BE2C (cell line): ENCODE data around the gene FBXL20.
A peak's percentile ranks its signal among the peaks of the same experiment; 100 is the strongest.

ENCODE experiments used
- DNase-seq: peaks from one replicate; pipeline ENCODE4 v3.0.0-alpha.2; 2020
- H3K27me3 ChIP-seq: fragments of 250-450 bp; sonication (Bioruptor Pico); 2 replicates; pipeline ENCODE4 v1.5.1; 2020; ENCODE audit warnings: mild to moderate bottlenecking
- H3K36me3 ChIP-seq: fragments of 250-450 bp; sonication (Bioruptor Pico); 2 replicates; pipeline ENCODE4 v1.5.1; 2020; ENCODE audit warnings: mild to moderate bottlenecking
- H3K4me1 ChIP-seq: fragments of 250-450 bp; sonication (Bioruptor Pico); 2 replicates; pipeline ENCODE4 v1.5.1; 2020
- H3K4me3 ChIP-seq: 2 replicates; pipeline ENCODE4 v1.5.1; 2011; ENCODE audit warnings: low read depth, low read length
- H3K9me3 ChIP-seq: fragments of 250-450 bp; sonication (Bioruptor Pico); 2 replicates; pipeline ENCODE4 v1.5.1; 2020
- TF ChIP-seq, protein P1 (sequence below): IDR thresholded peaks from 2 replicates; pipeline ENCODE4 v1.5.1; 2012; ENCODE audit warnings: mild to moderate bottlenecking, low read depth, low read length

Gene FBXL20

DNA sequence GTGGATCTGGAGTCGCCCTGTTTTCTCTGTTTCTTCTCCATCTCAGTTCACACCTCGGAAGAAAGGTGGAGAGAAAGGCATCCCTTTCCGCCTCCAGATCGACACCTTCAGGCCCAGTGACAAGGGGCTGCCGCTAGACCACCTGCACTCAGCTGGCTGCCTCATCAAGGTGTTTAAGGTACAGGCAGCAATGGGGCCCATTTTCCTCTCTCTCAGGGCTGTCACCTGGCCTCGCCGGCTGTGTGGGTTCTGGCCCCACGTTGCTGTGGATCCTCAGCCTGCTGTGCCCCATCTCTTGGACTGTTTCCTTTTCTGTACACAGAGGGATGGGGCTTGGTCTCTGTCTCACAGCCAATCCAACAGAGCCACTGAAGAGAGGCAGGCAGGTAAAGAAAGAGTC lies 158.3 kb downstream of the FBXL20 start:
- H3K4me3 ChIP-seq, result no peak overlapping the region
- H3K27me3 ChIP-seq, result no peaks in the 10 kb centered on the region
- DNase-seq, result no peak
- no peaks in the 10 kb centered on the region for H3K9me3 ChIP-seq
- no peaks in the 10 kb centered on the region for H3K36me3 ChIP-seq
- H3K4me1 ChIP-seq, result peaks cover 8% of the 10 kb centered on the region
- TF ChIP-seq, protein P1, sequence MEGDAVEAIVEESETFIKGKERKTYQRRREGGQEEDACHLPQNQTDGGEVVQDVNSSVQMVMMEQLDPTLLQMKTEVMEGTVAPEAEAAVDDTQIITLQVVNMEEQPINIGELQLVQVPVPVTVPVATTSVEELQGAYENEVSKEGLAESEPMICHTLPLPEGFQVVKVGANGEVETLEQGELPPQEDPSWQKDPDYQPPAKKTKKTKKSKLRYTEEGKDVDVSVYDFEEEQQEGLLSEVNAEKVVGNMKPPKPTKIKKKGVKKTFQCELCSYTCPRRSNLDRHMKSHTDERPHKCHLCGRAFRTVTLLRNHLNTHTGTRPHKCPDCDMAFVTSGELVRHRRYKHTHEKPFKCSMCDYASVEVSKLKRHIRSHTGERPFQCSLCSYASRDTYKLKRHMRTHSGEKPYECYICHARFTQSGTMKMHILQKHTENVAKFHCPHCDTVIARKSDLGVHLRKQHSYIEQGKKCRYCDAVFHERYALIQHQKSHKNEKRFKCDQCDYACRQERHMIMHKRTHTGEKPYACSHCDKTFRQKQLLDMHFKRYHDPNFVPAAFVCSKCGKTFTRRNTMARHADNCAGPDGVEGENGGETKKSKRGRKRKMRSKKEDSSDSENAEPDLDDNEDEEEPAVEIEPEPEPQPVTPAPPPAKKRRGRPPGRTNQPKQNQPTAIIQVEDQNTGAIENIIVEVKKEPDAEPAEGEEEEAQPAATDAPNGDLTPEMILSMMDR, result no peak

DNA sequence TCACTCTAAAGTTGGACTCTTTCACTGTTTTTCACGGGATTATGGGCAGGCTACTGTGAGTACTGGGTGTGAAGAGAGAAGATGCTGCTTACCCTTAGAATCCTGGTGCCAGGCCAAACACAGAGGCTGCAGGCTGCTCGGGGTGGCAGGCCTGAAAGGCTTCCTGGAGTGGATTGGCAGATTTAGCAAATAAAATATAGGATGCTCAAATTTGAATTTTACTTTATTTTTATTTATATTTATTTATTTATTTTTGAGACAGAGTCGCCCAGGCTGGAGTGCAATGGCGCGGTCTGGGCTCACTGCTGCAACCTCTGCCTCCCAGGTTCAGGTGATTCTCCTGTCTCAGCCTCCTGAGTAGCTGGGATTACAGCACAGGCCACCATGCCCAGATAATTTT lies 160.8 kb downstream of the FBXL20 start:
- TF ChIP-seq, protein P1, result no peak
- Histone ChIP-seq H3K4me3 (no peak overlapping the region), H3K4me1 (peaks cover 8% of the 10 kb centered on the region), H3K36me3 (no peaks in the 10 kb centered on the region), H3K27me3 (no peaks in the 10 kb centered on the region), H3K9me3 (no peaks in the 10 kb centered on the region)
- no peak for DNase-seq

DNA sequence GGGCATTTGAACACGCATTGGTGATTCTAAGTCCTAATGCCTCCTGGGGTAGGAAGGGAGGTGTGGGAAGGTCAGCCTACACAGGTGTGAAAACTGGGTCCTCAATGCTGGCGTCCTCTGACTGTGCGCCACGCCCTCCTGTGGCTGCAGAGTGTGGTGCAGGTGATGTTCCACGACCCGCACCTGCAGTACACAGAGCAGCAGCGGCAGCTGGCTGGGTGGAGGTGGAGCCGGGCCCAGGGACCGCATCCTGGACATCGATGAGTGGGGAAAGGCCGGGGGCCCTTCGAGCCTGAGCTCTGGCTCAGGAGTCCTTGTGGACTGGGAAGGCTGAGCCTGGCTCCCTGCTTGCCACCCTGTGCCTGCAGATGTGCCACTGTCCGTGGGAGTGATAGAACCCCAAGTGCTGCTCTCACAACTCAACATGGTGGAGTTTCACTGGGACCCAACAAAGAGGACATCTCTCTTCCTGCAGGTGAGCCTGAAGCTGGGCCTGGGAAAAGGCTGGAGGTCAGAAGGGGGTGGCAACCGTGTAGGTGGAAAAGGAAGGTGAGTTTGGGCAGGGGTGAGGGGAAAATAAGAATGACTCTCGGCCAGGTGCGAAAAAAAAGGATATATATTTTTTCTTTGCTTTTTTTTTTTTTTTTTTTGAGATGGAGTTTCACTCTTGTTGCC lies 161.6 kb downstream of the FBXL20 start:
- no peaks in the 10 kb centered on the region for H3K9me3 ChIP-seq
- peak; percentile 64 for DNase-seq
- no peaks in the 10 kb centered on the region for H3K36me3 ChIP-seq
- TF ChIP-seq, protein P1, result peak; percentile 64
- no peaks in the 10 kb centered on the region for H3K27me3 ChIP-seq
- H3K4me3 ChIP-seq, result no peak overlapping the region
- H3K4me1 ChIP-seq, result peaks cover 8% of the 10 kb centered on the region

DNA sequence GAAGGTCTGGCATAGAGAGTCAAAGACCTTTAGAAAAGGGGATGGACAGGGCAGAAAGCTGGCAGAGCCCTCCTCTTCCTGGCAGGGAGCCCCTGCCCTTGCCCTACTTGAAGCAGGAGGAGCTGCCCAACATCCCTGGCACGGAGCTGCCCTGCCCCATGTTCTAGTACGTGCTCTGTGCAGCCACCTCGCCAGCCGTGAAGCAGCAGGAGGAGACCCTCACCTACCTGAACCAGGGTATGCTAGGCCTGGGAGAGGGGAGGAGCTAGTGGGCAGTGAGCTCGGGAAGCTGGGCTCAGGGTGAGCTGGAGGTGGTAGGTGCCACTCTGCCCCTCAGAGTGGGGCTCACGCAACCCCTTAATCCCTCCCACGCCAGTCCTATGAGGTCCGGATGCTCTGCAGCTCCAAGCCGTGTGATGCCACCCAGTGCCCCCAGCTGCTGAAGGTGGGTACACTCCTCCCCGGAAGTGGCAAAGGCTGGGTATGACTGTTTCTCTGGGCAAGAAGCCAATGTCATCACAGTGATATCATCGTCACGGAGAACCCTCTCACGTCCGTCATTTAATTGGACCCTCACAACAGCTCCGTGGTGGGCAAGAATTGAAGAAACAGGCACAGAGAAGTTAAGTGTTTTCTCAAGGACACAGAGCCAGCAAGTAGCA lies 163.0 kb downstream of the FBXL20 start:
- H3K4me3 ChIP-seq, result no peak overlapping the region
- DNase-seq, result no peak
- no peaks in the 10 kb centered on the region for H3K36me3 ChIP-seq
- no peaks in the 10 kb centered on the region for H3K9me3 ChIP-seq
- H3K4me1 ChIP-seq, result no peaks in the 10 kb centered on the region
- TF ChIP-seq, protein P1, result no peak
- no peaks in the 10 kb centered on the region for H3K27me3 ChIP-seq

DNA sequence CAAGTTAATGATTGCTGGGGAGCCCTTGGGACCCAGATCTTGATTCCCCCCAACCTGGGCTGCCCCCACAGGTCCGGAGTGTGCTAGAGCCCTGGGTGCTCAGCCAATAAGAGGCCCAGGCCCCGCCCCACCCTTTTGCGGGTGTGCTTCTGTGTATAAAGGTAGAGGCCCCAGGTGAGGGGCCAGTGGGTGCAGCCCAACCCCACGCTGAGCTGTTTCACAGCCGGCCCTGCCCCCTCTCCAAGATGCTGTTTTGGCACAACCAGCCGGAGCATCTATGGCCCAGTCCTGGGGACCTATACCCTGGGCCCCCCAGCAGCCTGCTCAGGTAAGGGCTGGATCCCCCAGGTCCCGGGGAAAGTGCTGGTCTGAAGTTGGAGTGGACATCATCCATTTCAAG lies 163.8 kb downstream of the FBXL20 start:
- Histone ChIP-seq H3K27me3 (no peaks in the 10 kb centered on the region), H3K4me1 (no peaks in the 10 kb centered on the region), H3K9me3 (no peaks in the 10 kb centered on the region), H3K36me3 (no peaks in the 10 kb centered on the region), H3K4me3 (no peak overlapping the region)
- no peak for DNase-seq
- TF ChIP-seq, protein P1, result no peak

DNA sequence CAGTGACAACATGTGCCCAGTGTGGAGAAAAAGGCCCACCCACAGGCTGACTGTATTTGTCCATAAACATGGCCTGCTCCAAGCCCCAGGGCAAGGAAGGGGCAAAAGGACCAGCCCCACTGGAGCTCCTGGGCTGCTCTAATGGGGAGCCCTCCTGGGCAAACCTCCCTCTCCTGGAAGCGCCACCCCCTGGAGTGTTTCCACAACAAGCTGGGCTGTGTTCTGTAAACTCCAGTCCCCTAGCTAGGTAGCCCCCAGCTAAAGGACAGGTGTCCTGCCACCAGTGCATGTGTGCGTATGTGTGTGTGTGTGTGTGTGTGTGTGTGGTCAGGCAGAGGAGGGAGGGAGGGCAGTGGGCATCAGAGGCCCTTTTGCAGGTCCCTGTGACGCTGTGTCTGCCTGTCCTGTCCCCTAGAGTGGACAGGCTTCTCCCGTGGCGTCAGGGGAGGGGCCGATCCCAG lies 164.4 kb downstream of the FBXL20 start:
- Histone ChIP-seq H3K4me1 (peaks cover 3% of the 10 kb centered on the region; the same call in 1 of the 2 replicates), H3K27me3 (no peaks in the 10 kb centered on the region), H3K36me3 (no peaks in the 10 kb centered on the region), H3K4me3 (no peak overlapping the region), H3K9me3 (no peaks in the 10 kb centered on the region)
- no peak for DNase-seq
- TF ChIP-seq, protein P1, result no peak
